Neural progenitor cell (in vitro differentiated cells): ENCODE measurements around the gene CD101. TPM values are rescaled to one million over a fixed set of nuclear protein-coding genes. Genes with fewer than 3 reads are reported as not detected.

Experiments used
- DNase-seq: peaks from one replicate; pipeline ENCODE4 v3.0.0-alpha.2; 2016; ENCODE audit warnings: low spot score
- H2AFZ ChIP-seq: fragments of 200-600 bp; sonication (generic); replicated peaks from 2 replicates; pipeline ENCODE4 v1.6.1; 2016; ENCODE audit warnings: antibody characterized with exemption
- H3F3A ChIP-seq: fragments of 200-600 bp; sonication (generic); 2 replicates; pipeline ENCODE4 v1.6.1; 2016; ENCODE audit warnings: antibody characterized with exemption, low read depth
- H3K27ac ChIP-seq: fragments of 200-600 bp; sonication (generic); 2 replicates; pipeline ENCODE4 v1.5.1; 2016; ENCODE audit warnings: mild to moderate bottlenecking
- H3K27me3 ChIP-seq: fragments of 200-600 bp; sonication (generic); 2 replicates; pipeline ENCODE4 v1.6.1; 2016; ENCODE audit warnings: mild to moderate bottlenecking, moderate library complexity
- H3K36me3 ChIP-seq: fragments of 200-600 bp; sonication (generic); 2 replicates; pipeline ENCODE4 v1.5.1; 2016
- H3K4me1 ChIP-seq: fragments of 200-600 bp; sonication (generic); 2 replicates; pipeline ENCODE4 v1.6.1; 2016; ENCODE audit warnings: mixed run types
- H3K4me2 ChIP-seq: fragments of 200-600 bp; sonication (generic); 2 replicates; pipeline ENCODE4 v1.6.1; 2016
- H3K4me3 ChIP-seq: fragments of 200-600 bp; sonication (generic); 2 replicates; pipeline ENCODE4 v1.5.1; 2016
- H3K79me2 ChIP-seq: fragments of 200-600 bp; sonication (generic); 2 replicates; pipeline ENCODE4 v1.6.1; 2016; ENCODE audit warnings: low read depth
- H3K9ac ChIP-seq: fragments of 200-600 bp; sonication (generic); 2 replicates; pipeline ENCODE4 v1.6.1; 2016
- H3K9me3 ChIP-seq: fragments of 200-600 bp; sonication (generic); 2 replicates; pipeline ENCODE4 v1.5.1; 2016; ENCODE audit warnings: low read depth
- H4K20me1 ChIP-seq: fragments of 200-600 bp; sonication (generic); 2 replicates; pipeline ENCODE4 v1.6.1; 2016; ENCODE audit warnings: low read depth
- H3K27ac Mint-ChIP-seq: 3 replicates; pipeline ENCODE4 v1.8.0; 2021; ENCODE audit warnings: mixed read lengths
- H3K27me3 Mint-ChIP-seq: 2 replicates; pipeline ENCODE4 v1.8.0; 2022; ENCODE audit warnings: low read depth, mild to moderate bottlenecking, inconsistent platforms, moderate library complexity, mixed read lengths; ENCODE audit not compliant: insufficient read depth
- H3K36me3 Mint-ChIP-seq: 3 replicates; pipeline ENCODE4 v1.8.0; 2021; ENCODE audit warnings: mixed read lengths
- H3K4me1 Mint-ChIP-seq: 3 replicates; pipeline ENCODE4 v1.8.0; 2021; ENCODE audit warnings: mixed read lengths
- H3K4me3 Mint-ChIP-seq: 3 replicates; pipeline ENCODE4 v1.8.0; 2021; ENCODE audit warnings: mild to moderate bottlenecking, moderate library complexity, mixed read lengths
- H3K9me3 Mint-ChIP-seq: 3 replicates; pipeline ENCODE4 v1.8.0; 2020; ENCODE audit warnings: mixed read lengths
- CTCF ChIP-seq: fragments of 200-600 bp; sonication (generic); IDR thresholded peaks from 2 replicates; pipeline ENCODE4 v1.5.1; 2017; ENCODE audit warnings: antibody characterized with exemption, mild to moderate bottlenecking
- EZH2 ChIP-seq: fragments of 200-600 bp; sonication (generic); IDR thresholded peaks from 2 replicates; pipeline ENCODE4 v1.6.1; 2017; ENCODE audit warnings: antibody characterized with exemption, mild to moderate bottlenecking, moderate library complexity
- EZH2phosphoT487 ChIP-seq: fragments of 200-600 bp; sonication (generic); IDR thresholded peaks from 2 replicates; pipeline ENCODE4 v1.6.1; 2017; ENCODE audit warnings: antibody characterized with exemption
- total RNA-seq: library from RNA; depleted of rRNA; stranded (reverse); fragments of >200 nt; gene quantifications from 2 replicates; pipeline ENCODE4 v1.2.3, GENCODE V29; 2015; ENCODE audit warnings: low replicate concordance

The CD101 gene
- total RNA-seq, 1 donor from 2014 or later: 0.41 TPM

- H3K9ac ChIP-seq: no peak overlapping the region
- no peaks in the 10 kb centered on the region for H3K36me3 ChIP-seq
- Mint-ChIP-seq H3K27ac (no peak overlapping the region), H3K4me3 (no peak overlapping the region), H3K36me3 (no peaks in the 10 kb centered on the region), H3K4me1 (no peaks in the 10 kb centered on the region), H3K9me3 (no peaks in the 10 kb centered on the region), H3K27me3 (peaks cover 2% of the 10 kb centered on the region)
- TF ChIP-seq CTCF: no peak
- no peaks in the 10 kb centered on the region for H3F3A ChIP-seq
- H3K4me1 ChIP-seq: no peaks in the 10 kb centered on the region
- H3K79me2 ChIP-seq: no peaks in the 10 kb centered on the region
- H3K9me3 ChIP-seq: no peaks in the 10 kb centered on the region
- H3K27me3 ChIP-seq: no peaks in the 10 kb centered on the region
- H3K4me2 ChIP-seq: no peak overlapping the region
- DNase-seq: no peak
- no peaks in the 10 kb centered on the region for H4K20me1 ChIP-seq
- H3K4me3 ChIP-seq: no peak overlapping the region
- H3K27ac ChIP-seq: no peak overlapping the region
- no peak overlapping the region for H2AFZ ChIP-seq
Observed at GRCh38 chr1:117025568-117025967, 24.0 kb downstream of the CD101 start.

GRCh38 chr1:117026361-117026760, 24.8 kb downstream of the CD101 start:
- DNase-seq: no peak
- H3K27ac Mint-ChIP-seq: no peak overlapping the region
- H3K27ac ChIP-seq: no peak overlapping the region
- H3K4me2 ChIP-seq: no peak overlapping the region
- H3K4me3 ChIP-seq: no peak overlapping the region
- TF ChIP-seq EZH2phosphoT487: no peak
- no peaks in the 10 kb centered on the region for H3K4me1 Mint-ChIP-seq
- peaks cover 2% of the 10 kb centered on the region for H3K27me3 Mint-ChIP-seq
- H3K9me3 Mint-ChIP-seq: no peaks in the 10 kb centered on the region
- H3K4me3 Mint-ChIP-seq: no peak overlapping the region
- no peaks in the 10 kb centered on the region for H3K79me2 ChIP-seq
- no peaks in the 10 kb centered on the region for H3K4me1 ChIP-seq
- H4K20me1 ChIP-seq: no peaks in the 10 kb centered on the region
- H3K9ac ChIP-seq: no peak overlapping the region
- no peaks in the 10 kb centered on the region for H3K9me3 ChIP-seq
- H3F3A ChIP-seq: no peaks in the 10 kb centered on the region
- H2AFZ ChIP-seq: no peak overlapping the region
- H3K36me3 ChIP-seq: no peaks in the 10 kb centered on the region
- H3K27me3 ChIP-seq: no peaks in the 10 kb centered on the region
- no peaks in the 10 kb centered on the region for H3K36me3 Mint-ChIP-seq

GRCh38 chr1:117029685-117030084, 28.1 kb downstream of the CD101 start:
- Histone ChIP-seq H3K27me3 (no peaks in the 10 kb centered on the region), H3K9me3 (no peaks in the 10 kb centered on the region), H3K4me3 (no peak overlapping the region), H3K4me2 (no peak overlapping the region), H3F3A (no peaks in the 10 kb centered on the region), H4K20me1 (no peaks in the 10 kb centered on the region), H3K27ac (no peak overlapping the region), H3K79me2 (no peaks in the 10 kb centered on the region), H3K9ac (no peak overlapping the region), H3K36me3 (no peaks in the 10 kb centered on the region), H2AFZ (no peak overlapping the region), H3K4me1 (peaks cover 4% of the 10 kb centered on the region)
- H3K4me1 Mint-ChIP-seq: peaks cover 15% of the 10 kb centered on the region
- H3K9me3 Mint-ChIP-seq: no peaks in the 10 kb centered on the region
- DNase-seq: no peak
- no peak overlapping the region for H3K27ac Mint-ChIP-seq
- TF ChIP-seq EZH2phosphoT487 (no peak), EZH2 (no peak), CTCF (no peak)
- H3K27me3 Mint-ChIP-seq: peaks cover 2% of the 10 kb centered on the region
- H3K4me3 Mint-ChIP-seq: no peak overlapping the region
- H3K36me3 Mint-ChIP-seq: no peaks in the 10 kb centered on the region

GRCh38 chr1:117030271-117030877, 28.8 kb downstream of the CD101 start:
- Histone ChIP-seq H3K27ac (no peak overlapping the region), H3K79me2 (no peaks in the 10 kb centered on the region), H3F3A (no peaks in the 10 kb centered on the region), H3K36me3 (no peaks in the 10 kb centered on the region), H2AFZ (no peak overlapping the region), H3K4me1 (peaks cover 4% of the 10 kb centered on the region), H3K27me3 (no peaks in the 10 kb centered on the region), H3K9me3 (no peaks in the 10 kb centered on the region), H3K9ac (no peak overlapping the region), H4K20me1 (no peaks in the 10 kb centered on the region), H3K4me3 (no peak overlapping the region), H3K4me2 (no peak overlapping the region)
- Mint-ChIP-seq H3K4me1 (peaks cover 15% of the 10 kb centered on the region), H3K27me3 (peaks cover 2% of the 10 kb centered on the region), H3K9me3 (no peaks in the 10 kb centered on the region), H3K4me3 (no peak overlapping the region), H3K36me3 (no peaks in the 10 kb centered on the region), H3K27ac (no peak overlapping the region)
- no peak for DNase-seq
- TF ChIP-seq EZH2 (no peak), CTCF (no peak), EZH2phosphoT487 (no peak)
